GM23338 (cell line): ENCODE measurements around the gene ASB1. TPM values are rescaled to one million over a fixed set of nuclear protein-coding genes. Genes with fewer than 3 reads are reported as not detected.

ENCODE experiments used
- ATAC-seq: fragments of 200-7000 bp; cut with Tn5 transposase; 3 replicates; pipeline ENCODE4 v1.9.1; 2020
- DNase-seq: peaks from one replicate; pipeline ENCODE4 v3.0.0-alpha.2; 2015; ENCODE audit warnings: low spot score
- H2AFZ ChIP-seq: fragments of 200-600 bp; sonication (generic); 2 replicates; pipeline ENCODE4 v1.8.0; 2016; ENCODE audit warnings: antibody characterized with exemption, mild to moderate bottlenecking, moderate library complexity
- H3F3A ChIP-seq: fragments of 200-600 bp; sonication (generic); replicated peaks from 2 replicates; pipeline ENCODE4 v1.8.0; 2017; ENCODE audit warnings: antibody characterized with exemption, mixed run types, low read depth
- H3K27ac ChIP-seq: fragments of 200-600 bp; sonication (generic); 2 replicates; pipeline ENCODE4 v1.6.1; 2016; ENCODE audit warnings: low read depth
- H3K27me3 ChIP-seq: fragments of 200-600 bp; sonication (generic); 2 replicates; pipeline ENCODE4 v1.8.0; 2016; ENCODE audit warnings: mild to moderate bottlenecking, mixed run types, moderate library complexity; ENCODE audit not compliant: insufficient read depth
- H3K36me3 ChIP-seq: fragments of 200-600 bp; sonication (generic); 2 replicates; pipeline ENCODE4 v1.8.0; 2016; ENCODE audit warnings: mild to moderate bottlenecking; ENCODE audit not compliant: insufficient read depth
- H3K4me1 ChIP-seq: fragments of 200-600 bp; sonication (generic); 2 replicates; pipeline ENCODE4 v1.8.0; 2016; ENCODE audit warnings: mild to moderate bottlenecking, moderate library complexity; ENCODE audit not compliant: insufficient read depth
- H3K4me2 ChIP-seq: fragments of 200-600 bp; sonication (generic); 2 replicates; pipeline ENCODE4 v1.7.1; 2017; ENCODE audit warnings: mixed run types
- H3K4me3 ChIP-seq: fragments of 200-600 bp; sonication (generic); 2 replicates; pipeline ENCODE4 v1.6.1; 2016; ENCODE audit warnings: mixed run types
- H3K79me2 ChIP-seq: fragments of 200-600 bp; sonication (generic); replicated peaks from 2 replicates; pipeline ENCODE4 v1.8.0; 2017; ENCODE audit warnings: mild to moderate bottlenecking; ENCODE audit not compliant: insufficient read depth
- H3K9me2 ChIP-seq: fragments of 200-600 bp; sonication (generic); 2 replicates; pipeline ENCODE4 v1.8.0; 2017; ENCODE audit not compliant: insufficient read depth
- H4K20me1 ChIP-seq: fragments of 200-600 bp; sonication (generic); replicated peaks from 2 replicates; pipeline ENCODE4 v1.8.0; 2017; ENCODE audit warnings: mild to moderate bottlenecking; ENCODE audit not compliant: insufficient read depth
- H3K27ac Mint-ChIP-seq: 2 replicates; pipeline ENCODE4 v1.8.0; 2020; ENCODE audit warnings: inconsistent platforms, mild to moderate bottlenecking, moderate library complexity, mixed read lengths
- H3K27me3 Mint-ChIP-seq: 3 replicates; pipeline ENCODE4 v1.8.0; 2022; ENCODE audit warnings: low read depth, mild to moderate bottlenecking, moderate library complexity, mixed read lengths, inconsistent platforms; ENCODE audit not compliant: insufficient read depth, poor library complexity
- H3K36me3 Mint-ChIP-seq: 3 replicates; pipeline ENCODE4 v1.8.0; 2021; ENCODE audit warnings: low read depth, mild to moderate bottlenecking, inconsistent platforms, moderate library complexity, mixed read lengths
- H3K4me1 Mint-ChIP-seq: 3 replicates; pipeline ENCODE4 v1.8.0; 2020; ENCODE audit warnings: mild to moderate bottlenecking, inconsistent platforms, mixed read lengths
- H3K4me3 Mint-ChIP-seq: 3 replicates; pipeline ENCODE4 v1.8.0; 2021; ENCODE audit warnings: moderate library complexity, mild to moderate bottlenecking, inconsistent platforms, mixed read lengths
- H3K9me3 Mint-ChIP-seq: 3 replicates; pipeline ENCODE4 v1.8.0; 2020; ENCODE audit warnings: moderate library complexity, mild to moderate bottlenecking, inconsistent platforms, mixed read lengths
- CREB1 ChIP-seq: fragments of 250-450 bp; sonication (Bioruptor Pico); IDR thresholded peaks from 2 replicates; pipeline ENCODE4 v1.5.0; 2020; ENCODE audit warnings: low read depth, mild to moderate bottlenecking, moderate library complexity
- CTCF ChIP-seq, 2 experiments: fragments of 200-600 bp in 1 of 2; sonication (generic) in 1 of 2; conservative IDR thresholded peaks; 2 replicates each; pipeline versions ENCODE4 v1.5.1 to v1.6.1; 2016 to 2017; ENCODE audit warnings: antibody characterized with exemption in 2 of 2, low read depth in 2 of 2, mild to moderate bottlenecking in 2 of 2, moderate library complexity in 1 of 2
- ETS1 ChIP-seq: IDR thresholded peaks from 2 replicates; pipeline ENCODE4 v1.6.1; 2016; ENCODE audit warnings: antibody characterized with exemption
- EZH2 ChIP-seq: fragments of 200-600 bp; sonication (generic); IDR thresholded peaks from one replicate; pipeline ENCODE4 v1.8.0; 2017; ENCODE audit warnings: antibody characterized with exemption, mild to moderate bottlenecking, low read depth; ENCODE audit not compliant: unreplicated experiment
- EZH2phosphoT487 ChIP-seq: fragments of 200-600 bp; sonication (generic); IDR thresholded peaks from one replicate; pipeline ENCODE4 v1.8.1; 2018; ENCODE audit warnings: antibody characterized with exemption; ENCODE audit not compliant: unreplicated experiment
- JUNB ChIP-seq: IDR thresholded peaks from one replicate; pipeline ENCODE4 v1.6.1; 2016; ENCODE audit warnings: antibody characterized with exemption; ENCODE audit not compliant: unreplicated experiment
- NANOG ChIP-seq: IDR thresholded peaks from 2 replicates; pipeline ENCODE4 v1.6.1; 2016; ENCODE audit warnings: antibody characterized with exemption, borderline replicate concordance
- POLR2AphosphoS5 ChIP-seq: IDR thresholded peaks from 2 replicates; pipeline ENCODE4 v1.6.1; 2016; ENCODE audit warnings: antibody characterized with exemption, low read depth
- REST ChIP-seq: IDR thresholded peaks from one replicate; pipeline ENCODE4 v1.6.1; 2018; ENCODE audit warnings: antibody characterized with exemption; ENCODE audit not compliant: unreplicated experiment
- STAT1 ChIP-seq: IDR thresholded peaks from one replicate; pipeline ENCODE4 v1.6.1; 2016; ENCODE audit warnings: antibody characterized with exemption; ENCODE audit not compliant: unreplicated experiment
- ZNF114 ChIP-seq: fragments of 250-450 bp; sonication (Bioruptor Pico); IDR thresholded peaks from 2 replicates; pipeline ENCODE4 v1.5.0; 2020; ENCODE audit warnings: mild to moderate bottlenecking, moderate library complexity
- ZNF331 ChIP-seq: fragments of 250-450 bp; sonication (Bioruptor Pico); IDR thresholded peaks from 2 replicates; pipeline ENCODE4 v1.5.0; 2020; ENCODE audit warnings: low read depth, mild to moderate bottlenecking, moderate library complexity
- ZNF462 ChIP-seq: fragments of 250-450 bp; sonication (Bioruptor Pico); IDR thresholded peaks from 2 replicates; pipeline ENCODE4 v1.5.0; 2020; ENCODE audit warnings: mild to moderate bottlenecking, moderate library complexity
- polyA plus RNA-seq: library from polyadenylated mRNA; unstranded; fragments of >200 nt; fragmentation: Nextera tagmentation; extraction: Ambion mirVana; gene quantifications from 2 replicates; pipeline ENCODE4 v1.2.1, GENCODE V29; 2016
- total RNA-seq: library from RNA; depleted of rRNA; stranded (reverse); fragments of >200 nt; shearing (Covaris generic); gene quantifications from 2 replicates; pipeline ENCODE4 v1.2.3, GENCODE V29; 2014

ASB1 gene
- total and polyA plus RNA-seq, 2 experiments from 2014 or later, result 21.5 to 23.9 TPM

- TF ChIP-seq EZH2phosphoT487 (no peak), ZNF462 (no peak), CREB1 (CRISPR knock-in tag) (no peak), REST (no peak), POLR2AphosphoS5 (no peak), ETS1 (no peak), CTCF (conservative IDR thresholded peaks at IDR 0.05; ENCODE audit: low read depth in 2 of 2) (no peak), STAT1 (no peak), JUNB (no peak), ZNF331 (CRISPR knock-in tag) (no peak), ZNF114 (no peak), EZH2 (no peak), NANOG (no peak)
- Mint-ChIP-seq H3K36me3 (peaks cover 69% of the 10 kb centered on the region), H3K4me1 (no peaks in the 10 kb centered on the region), H3K4me3 (no peak overlapping the region), H3K27ac (no peak overlapping the region), H3K9me3 (peaks cover 3% of the 10 kb centered on the region; the same call in 1 of the 3 replicates), H3K27me3 (peaks cover 5% of the 10 kb centered on the region)
- no peak for DNase-seq
- no peak; the same call in 2 of the 3 replicates for ATAC-seq
- Histone ChIP-seq H3K4me2 (no peak overlapping the region), H3K9me2 (no peaks in the 10 kb centered on the region), H3K27ac (no peak overlapping the region), H3K4me3 (no peak overlapping the region), H3F3A (no peaks in the 10 kb centered on the region), H3K27me3 (no peaks in the 10 kb centered on the region), H4K20me1 (peaks cover 22% of the 10 kb centered on the region), H3K4me1 (no peaks in the 10 kb centered on the region), H3K79me2 (no peaks in the 10 kb centered on the region), H3K36me3 (peaks cover 19% of the 10 kb centered on the region), H2AFZ (no peak overlapping the region)
Measured at GRCh38 chr2:238449909-238450417, 23.2 kb downstream of the ASB1 start.
